Femur (tissue), 1 donor: ENCODE measurements around the gene LRRD1.
"Not testable (repeated sequence)": the region's sequence is repeated elsewhere in the genome, so short reads cannot be mapped to it uniquely, and the experiment has no call there.

ENCODE experiments used
- DNase-seq: peaks from one replicate; pipeline ENCODE4 v3.0.0-alpha.2; 2017

The LRRD1 gene

GRCh38 chr7:92178928-92179924, at the start of gene LRRD1:
Gene LRRD1, minus strand, starts transcription at chr7:92179142. Its CDS starts 13,940 bp downstream, at chr7:92165202.
- peak; percentile 91 for DNase-seq

GRCh38 chr7:92228742-92229141, 49.8 kb upstream of the LRRD1 start:
- no peak for DNase-seq

- no peak for DNase-seq
Measured at GRCh38 chr7:92228100-92228499, 49.2 kb upstream of the LRRD1 start.

- no peak for DNase-seq
Measured at GRCh38 chr7:92226981-92227380, 48.0 kb upstream of the LRRD1 start.

GRCh38 chr7:92221766-92222165, 42.8 kb upstream of the LRRD1 start:
- no peak for DNase-seq

GRCh38 chr7:92206672-92207071, 27.7 kb upstream of the LRRD1 start:
- DNase-seq = no peak

- DNase-seq = no peak
Measured at GRCh38 chr7:92205987-92206386, 27.0 kb upstream of the LRRD1 start.

GRCh38 chr7:92200791-92201190, 21.8 kb upstream of the LRRD1 start:
- no peak for DNase-seq

- DNase-seq = no peak
Measured at GRCh38 chr7:92192326-92192725, 13.4 kb upstream of the LRRD1 start.

- not testable (repeated sequence) for DNase-seq
Measured at GRCh38 chr7:92189246-92189645, 10.3 kb upstream of the LRRD1 start.

GRCh38 chr7:92184294-92184693, 5.4 kb upstream of the LRRD1 start:
- not testable (repeated sequence) for DNase-seq

- DNase-seq = no peak
Measured at GRCh38 chr7:92177362-92177761, 1.6 kb downstream of the LRRD1 start.

- DNase-seq = not testable (repeated sequence)
Measured at GRCh38 chr7:92169529-92169928, 9.4 kb downstream of the LRRD1 start.

- no peak for DNase-seq
Measured at GRCh38 chr7:92161271-92161670, 17.7 kb downstream of the LRRD1 start.

GRCh38 chr7:92158660-92159575, 20.0 kb downstream of the LRRD1 start:
- DNase-seq = no peak

- no peak for DNase-seq
Measured at GRCh38 chr7:92156990-92157389, 22.0 kb downstream of the LRRD1 start.

- no peak for DNase-seq
Measured at GRCh38 chr7:92155108-92155739, 23.7 kb downstream of the LRRD1 start.

GRCh38 chr7:92150450-92151017, 28.4 kb downstream of the LRRD1 start:
- no peak for DNase-seq

- DNase-seq = no peak
Measured at GRCh38 chr7:92149736-92150239, 29.2 kb downstream of the LRRD1 start.

- not testable (repeated sequence) for DNase-seq
Measured at GRCh38 chr7:92143192-92143880, 35.6 kb downstream of the LRRD1 start.

- DNase-seq = not testable (repeated sequence)
Measured at GRCh38 chr7:92142791-92143190, 36.2 kb downstream of the LRRD1 start.

GRCh38 chr7:92141161-92141560, 37.8 kb downstream of the LRRD1 start:
- DNase-seq = no peak
